Natural killer cell (primary cell): ENCODE measurements around the gene SETD7. TPM values are rescaled to one million over a fixed set of nuclear protein-coding genes. Genes with fewer than 3 reads are reported as not detected.

ENCODE experiments used
- ATAC-seq, 3 donors: fragments of 150-1000 bp in 2 of 3; fragments of 200-7000 bp in 1 of 3; cut with Tn5 transposase; 1 replicate in 1 of 3; 2 replicates in 2 of 3; pipeline ENCODE4 v1.10.0; 2021; ENCODE audit warnings: mild to moderate bottlenecking in 2 of 3, moderate library complexity in 2 of 3
- DNase-seq, 2 donors: peaks; one replicate each; pipeline versions ENCODE4 v3.0.0 to v3.0.0-alpha.2; 2013 to 2021; ENCODE audit warnings: mixed read lengths in 1 of 2
- H3K27ac ChIP-seq: one replicate; pipeline ENCODE4 v1.5.1; 2013; ENCODE audit warnings: mild to moderate bottlenecking, low read length
- H3K27me3 ChIP-seq: one replicate; pipeline ENCODE4 v1.6.1; 2013; ENCODE audit warnings: low read length; ENCODE audit not compliant: control insufficient read depth, insufficient read depth
- H3K36me3 ChIP-seq: one replicate; pipeline ENCODE4 v1.6.1; 2013; ENCODE audit warnings: low read length; ENCODE audit not compliant: control insufficient read depth, insufficient read depth
- H3K4me1 ChIP-seq: one replicate; pipeline ENCODE4 v1.6.1; 2013; ENCODE audit warnings: low read length; ENCODE audit not compliant: control insufficient read depth, insufficient read depth
- H3K4me3 ChIP-seq: one replicate; pipeline ENCODE4 v1.5.1; 2013; ENCODE audit warnings: low read length
- H3K9me3 ChIP-seq: one replicate; pipeline ENCODE4 v1.6.1; 2013; ENCODE audit warnings: low read length; ENCODE audit not compliant: control insufficient read depth, insufficient read depth
- H3K27ac Mint-ChIP-seq, 2 donors: one replicate each; pipeline ENCODE4 v1.8.0; 2022; ENCODE audit warnings: mild to moderate bottlenecking in 2 of 2, mixed read lengths in 2 of 2, moderate library complexity in 1 of 2
- H3K27me3 Mint-ChIP-seq, 2 donors: one replicate each; pipeline ENCODE4 v1.8.0; 2022; ENCODE audit warnings: low read depth in 2 of 2, mixed read lengths in 2 of 2
- H3K36me3 Mint-ChIP-seq: one replicate; pipeline ENCODE4 v1.8.0; 2022; ENCODE audit warnings: mixed read lengths
- H3K4me1 Mint-ChIP-seq, 2 donors: one replicate each; pipeline ENCODE4 v1.8.0; 2022; ENCODE audit warnings: mixed read lengths in 2 of 2
- H3K4me3 Mint-ChIP-seq: one replicate; pipeline ENCODE4 v1.8.0; 2022; ENCODE audit warnings: mild to moderate bottlenecking, moderate library complexity, mixed read lengths
- H3K9me3 Mint-ChIP-seq, 2 donors: one replicate each; pipeline ENCODE4 v1.8.0; 2022; ENCODE audit warnings: mixed read lengths in 2 of 2
- CTCF ChIP-seq: fragments of 200-600 bp; IDR thresholded peaks from one replicate; pipeline ENCODE4 v1.8.0; 2022; ENCODE audit warnings: antibody characterized with exemption
- WGBS: methylation state at CpG from one replicate; pipeline ENCODE4 v1.1.7; 2013; ENCODE audit warnings: missing lambda C conversion rate; ENCODE audit not compliant: insufficient coverage; 5-methylcytosine and 5-hydroxymethylcytosine counted together
- intact Hi-C: fragments of 100-400 bp; cut with micrococcal nuclease; formaldehyde crosslinking; loops from one replicate; pipeline ENCODE4 v1.14.2; 2022
- total RNA-seq, 4 donors: library from RNA; stranded (reverse); fragments of 120-200 nt in 1 of 4; gene quantifications; one replicate each; pipeline versions ENCODE4 v1.2.3 to v1.2.4, GENCODE V29; 2013 to 2022

Gene SETD7
- total RNA-seq, 3 donors from 2014 or later (not counting 1 experiment from before 2014, with no cell fraction given): 2.6 to 4.1 (median 3.3) TPM

DNA sequence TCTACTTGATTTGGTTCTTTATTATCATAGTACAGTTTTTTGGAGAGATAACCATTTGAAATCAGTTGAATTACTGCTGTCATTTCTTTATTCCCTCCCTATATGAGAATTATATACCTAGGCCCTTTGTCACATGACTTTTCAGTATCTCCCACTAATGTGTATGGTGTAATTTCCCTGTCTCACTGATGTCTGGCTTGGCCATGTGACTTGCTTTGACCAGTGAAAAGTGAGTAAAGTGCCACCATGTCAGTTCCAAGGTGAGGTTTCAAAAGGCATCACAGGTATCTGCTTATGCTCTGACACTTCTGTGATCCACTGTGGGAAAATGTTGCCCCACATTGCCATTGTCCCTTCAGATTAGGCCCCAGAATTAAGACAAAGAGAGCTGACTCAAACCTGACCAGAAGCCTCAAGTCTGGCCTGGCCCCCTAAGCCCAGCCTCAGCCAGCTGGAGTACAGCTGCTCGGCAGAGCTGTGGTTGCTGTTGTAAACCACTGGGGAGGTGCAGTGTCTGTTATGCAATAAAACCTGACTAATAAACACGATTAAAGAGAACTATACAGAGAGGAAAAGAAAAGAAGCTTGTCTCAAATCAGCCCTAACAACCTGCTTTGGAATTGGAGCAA is 27.5 kb downstream of the SETD7 start:
- Mint-ChIP-seq H3K4me3 (peak overlapping the region; percentile 40), H3K36me3 (no peaks in the 10 kb centered on the region), H3K9me3 (no peaks in the 10 kb centered on the region), H3K27ac (peak overlapping the region; percentile 84 to 90), H3K27me3 (no peaks in the 10 kb centered on the region), H3K4me1 (peaks cover 34 to 61% of the 10 kb centered on the region in 2 donors)
- 7% methylated on average over 2 of the region's 2 CpGs for WGBS
- DNase-seq: peak; percentile 41 to 42
- Histone ChIP-seq H3K36me3 (no peaks in the 10 kb centered on the region), H3K27ac (peak overlapping the region; percentile 49), H3K4me3 (no peak overlapping the region), H3K9me3 (no peaks in the 10 kb centered on the region), H3K4me1 (peaks cover 30% of the 10 kb centered on the region), H3K27me3 (no peaks in the 10 kb centered on the region)
- ATAC-seq: peak; percentile 81 to 90 (median 83)
- no peak for TF ChIP-seq CTCF
- intact Hi-C loops: loop anchor here (2.0 to 5.0 kb wide), 2 partner anchors 76 to 351 kb away; partner anchors contain the start of gene ELF2

- Mint-ChIP-seq H3K27me3 (no peaks in the 10 kb centered on the region), H3K4me3 (peak overlapping the region; percentile 62), H3K4me1 (peaks cover 34 to 61% of the 10 kb centered on the region in 2 donors), H3K9me3 (no peaks in the 10 kb centered on the region), H3K27ac (no peak overlapping the region), H3K36me3 (no peaks in the 10 kb centered on the region)
- Histone ChIP-seq H3K9me3 (no peaks in the 10 kb centered on the region), H3K4me3 (no peak overlapping the region), H3K27ac (no peak overlapping the region), H3K4me1 (peaks cover 30% of the 10 kb centered on the region), H3K36me3 (no peaks in the 10 kb centered on the region), H3K27me3 (no peaks in the 10 kb centered on the region)
- DNase-seq (no peak), ATAC-seq (no peak)
- no peak for TF ChIP-seq CTCF
- intact Hi-C loops: loop anchor here (5.0 kb wide), 1 partner anchor 350 kb away; the partner anchor contains the start of gene ELF2
- 100% methylated on average over 1 of the region's 2 CpGs for WGBS
These were observed 29.1 kb downstream of the SETD7 start for GRCh38 chr4:139526928-139527327.

GRCh38 chr4:139525414-139525813 is 30.6 kb downstream of the SETD7 start:
- H3K27me3 ChIP-seq: no peaks in the 10 kb centered on the region
- Mint-ChIP-seq H3K27me3 (no peaks in the 10 kb centered on the region), H3K4me3 (peak overlapping the region; percentile 78), H3K4me1 (peaks cover 34 to 55% of the 10 kb centered on the region in 2 donors), H3K36me3 (no peaks in the 10 kb centered on the region), H3K9me3 (no peaks in the 10 kb centered on the region), H3K27ac (peak overlapping the region; percentile 6 to 21)
- TF ChIP-seq CTCF: no peak
- no peak overlapping the region for H3K4me3 ChIP-seq
- no peaks in the 10 kb centered on the region for H3K9me3 ChIP-seq
- H3K4me1 ChIP-seq: peaks cover 34% of the 10 kb centered on the region
- no peaks in the 10 kb centered on the region for H3K36me3 ChIP-seq
- intact Hi-C loops: loop anchor here (5.0 kb wide), 1 partner anchor 348 kb away; the partner anchor contains the start of gene ELF2
- no peak overlapping the region for H3K27ac ChIP-seq
- DNase-seq (peak in 1 of 2 donors; percentile 30), ATAC-seq (peak; percentile 32 to 62 (median 54))
- WGBS: no CpG with 5 or more reads among the region's 2 CpGs
